Measurements from ENCODE around the gene C1QTNF2.
"Not testable (repeated sequence)": the region's sequence is repeated elsewhere in the genome, so short reads cannot be mapped to it uniquely, and the experiment has no call there.

The C1QTNF2 gene

GRCh38 chr5:160342413-160342941, 27.9 kb downstream of the C1QTNF2 start:
- DNase-seq (ENCODE audit: low spot score) = no peak

- no peak for DNase-seq (ENCODE audit: low spot score)
Observed at GRCh38 chr5:160341309-160341870, 29.0 kb downstream of the C1QTNF2 start.

GRCh38 chr5:160340513-160340912, 29.9 kb downstream of the C1QTNF2 start:
- DNase-seq (ENCODE audit: low spot score) = not testable (repeated sequence)

GRCh38 chr5:160339406-160340130, 30.9 kb downstream of the C1QTNF2 start:
- DNase-seq (ENCODE audit: low spot score) = no peak

- DNase-seq (ENCODE audit: low spot score) = not testable (repeated sequence)
Observed at GRCh38 chr5:160334716-160335115, 35.7 kb downstream of the C1QTNF2 start.

- no peak for DNase-seq (ENCODE audit: low spot score)
Observed at GRCh38 chr5:160333721-160334120, 36.7 kb downstream of the C1QTNF2 start.

GRCh38 chr5:160330212-160330611, 40.2 kb downstream of the C1QTNF2 start:
- DNase-seq (ENCODE audit: low spot score) = no peak

GRCh38 chr5:160327818-160328217, 42.6 kb downstream of the C1QTNF2 start:
- DNase-seq (ENCODE audit: low spot score) = no peak

- no peak for DNase-seq (ENCODE audit: low spot score)
Observed at GRCh38 chr5:160326981-160327380, 43.4 kb downstream of the C1QTNF2 start.

GRCh38 chr5:160325716-160326115, 44.7 kb downstream of the C1QTNF2 start:
- no peak for DNase-seq (ENCODE audit: low spot score)

- DNase-seq (ENCODE audit: low spot score) = no peak
Observed at GRCh38 chr5:160324886-160325285, 45.5 kb downstream of the C1QTNF2 start.

GRCh38 chr5:160318409-160318808, 52.0 kb downstream of the C1QTNF2 start:
- DNase-seq (ENCODE audit: low spot score) = no peak

GRCh38 chr5:160317434-160317833, 53.0 kb downstream of the C1QTNF2 start:
- no peak for DNase-seq (ENCODE audit: low spot score)

- DNase-seq (ENCODE audit: low spot score) = no peak
Observed at GRCh38 chr5:160315968-160316367, 54.5 kb downstream of the C1QTNF2 start.

GRCh38 chr5:160312960-160313727, 57.3 kb downstream of the C1QTNF2 start:
- DNase-seq (ENCODE audit: low spot score) = no peak

GRCh38 chr5:160312134-160312959, 58.1 kb downstream of the C1QTNF2 start, which contains the start of gene CCNJL:
CCNJL (minus strand) TSS chr5:160312564; CDS start chr5:160311923, 641 bp downstream.
- peak; percentile 74 for DNase-seq (ENCODE audit: low spot score)

GRCh38 chr5:160311491-160312133, 58.8 kb downstream of the C1QTNF2 start:
- DNase-seq (ENCODE audit: low spot score) = no peak

- no peak for DNase-seq (ENCODE audit: low spot score)
Observed at GRCh38 chr5:160310552-160311295, 59.7 kb downstream of the C1QTNF2 start.

- DNase-seq (ENCODE audit: low spot score) = no peak
Observed at GRCh38 chr5:160310140-160310539, 60.3 kb downstream of the C1QTNF2 start.

- DNase-seq (ENCODE audit: low spot score) = no peak
Observed at GRCh38 chr5:160306696-160307095, 63.7 kb downstream of the C1QTNF2 start.

- DNase-seq (ENCODE audit: low spot score) = no peak
Observed at GRCh38 chr5:160305319-160305718, 65.1 kb downstream of the C1QTNF2 start.

All from hepatic stellate cell (primary cell).